Heart left ventricle (tissue), 16 donors: ENCODE data around the gene CDON. TPM values are rescaled to one million over a fixed set of nuclear protein-coding genes. Genes with fewer than 3 reads are reported as not detected.
A peak's percentile ranks its signal among the peaks of the same experiment; 100 is the strongest.

Experiments used
- ATAC-seq, 4 donors: fragments of 200-7000 bp; cut with Tn5 transposase; one replicate each; pipeline ENCODE4 v1.9.1; 2020 to 2022; ENCODE audit warnings: moderate library complexity in 4 of 4, mild to moderate bottlenecking in 3 of 4, moderate number of reproducible peaks in 1 of 4
- DNase-seq, 5 donors: peaks; one replicate each; pipeline ENCODE4 v3.0.0-alpha.2; 2020
- H3K27ac ChIP-seq, 12 donors: fragments of 200-600 bp; sonication (generic) in 4 of 12; one replicate each; pipeline versions ENCODE4 v1.5.0 to v1.8.0; 2016 to 2022; ENCODE audit warnings: mild to moderate bottlenecking in 2 of 12
- H3K27me3 ChIP-seq, 9 donors: fragments of 200-600 bp; sonication (generic) in 2 of 9; one replicate each; pipeline versions ENCODE4 v1.5.1 to v1.8.0; 2016 to 2022; ENCODE audit warnings: mild to moderate bottlenecking in 3 of 9
- H3K36me3 ChIP-seq, 9 donors: fragments of 200-600 bp; sonication (generic) in 2 of 9; one replicate each; pipeline versions ENCODE4 v1.5.0 to v1.8.0; 2018 to 2022; ENCODE audit warnings: mild to moderate bottlenecking in 2 of 9
- H3K4me1 ChIP-seq, 12 donors: fragments of 200-600 bp; sonication (generic) in 4 of 12; one replicate each; pipeline versions ENCODE4 v1.5.0 to v1.8.0; 2016 to 2022; ENCODE audit warnings: mild to moderate bottlenecking in 3 of 12
- H3K4me3 ChIP-seq, 12 donors: fragments of 200-600 bp; sonication (generic) in 4 of 12; one replicate each; pipeline versions ENCODE4 v1.5.0 to v1.8.0; 2017 to 2022; ENCODE audit warnings: mild to moderate bottlenecking in 9 of 12, moderate library complexity in 4 of 12
- H3K9me3 ChIP-seq, 12 donors: fragments of 200-600 bp; sonication (generic) in 4 of 12; one replicate each; pipeline versions ENCODE4 v1.5.0 to v1.8.0; 2016 to 2022; ENCODE audit warnings: mild to moderate bottlenecking in 1 of 12
- CTCF ChIP-seq, 12 donors: fragments of 200-600 bp; sonication (generic) in 4 of 12; IDR thresholded peaks; one replicate each; pipeline versions ENCODE4 v1.5.0 to v1.8.0; 2018 to 2022; ENCODE audit warnings: antibody characterized with exemption in 12 of 12, mild to moderate bottlenecking in 5 of 12
- POLR2A ChIP-seq, 2 donors: fragments of 450-650 bp; IDR thresholded peaks; one replicate each; pipeline ENCODE4 v1.6.1; 2017; ENCODE audit warnings: antibody characterized with exemption in 2 of 2, mild to moderate bottlenecking in 2 of 2, moderate library complexity in 2 of 2
- WGBS, 4 donors: extraction: QIAGEN DNeasy Blood & Tissue Kit in 2 of 4; methylation state at CpG; one replicate each; pipeline versions ENCODE4 v1.1.5 to v1.1.7; 2013 to 2018; 5-methylcytosine and 5-hydroxymethylcytosine counted together
- intact Hi-C, 10 donors: fragments of 100-400 bp; cut with DNase I; formaldehyde crosslinking; loops; one replicate each; pipeline versions ENCODE4 v1.11.1 to v1.14.2; 2022
- polyA plus RNA-seq, 2 donors: library from polyadenylated mRNA; stranded (reverse); fragments of 200-250 nt; gene quantifications; one replicate each; pipeline ENCODE4 v1.2.3, GENCODE V29; 2013
- total RNA-seq, 9 donors: library from RNA; depleted of rRNA in 2 of 9; stranded (reverse); fragments of >200 nt in 2 of 9; fragmentation: NEBNext Ultra II Directional in 3 of 9; extraction: Animal tissue kit (Norgen Biotek cat#: 25700) in 3 of 9; gene quantifications; one replicate each; pipeline versions ENCODE4 v1.1.0 to v1.2.4, GENCODE V29; 2016 to 2023
- donor health status: ischemic (EF 13 %, LVEDD 7.1; RV severe dilation, severe dysfunction).
- donor health status: healthy with polysubstance abuse.
- donor health status: DM: no; HTN: yes; CAD: no.
- donor health status: DM: no; HTN: no; CAD: no.
- donor health status: ischemic (EF 25% LVEDD 6.9; RV normal size, moderate dysfunction).
- donor health status: ischemic (EF 25% LVEDD 5.7; RV mildly dilated, moderate dysfunction).
- donor health status: healthy.
- donor health status: DM: yes; HTN: yes; CAD: no.
- donor health status: ischemic (EF 35%, LVEDD 5.7; RV mildly dilated, moderate dysfunction).
- donor health status: nonischemic (EF 11% LVEDD 7.7; RV severe dilation, severe dysfunction).
- donor health status: DM: yes; HTN: yes; CAD: no.
- donor health status: PGD.
- donor health status: ischemic (EF 29% LVEDD 5.4; RV normal size, mild dysfunction).
- donor health status: nonischemic (EF 23%, LVEDD 6.1; RV moderate dilation, normal function).

The CDON gene
- total and polyA plus RNA-seq, 11 donors, result 1.2 to 51.5 (median 7.3) TPM

DNA sequence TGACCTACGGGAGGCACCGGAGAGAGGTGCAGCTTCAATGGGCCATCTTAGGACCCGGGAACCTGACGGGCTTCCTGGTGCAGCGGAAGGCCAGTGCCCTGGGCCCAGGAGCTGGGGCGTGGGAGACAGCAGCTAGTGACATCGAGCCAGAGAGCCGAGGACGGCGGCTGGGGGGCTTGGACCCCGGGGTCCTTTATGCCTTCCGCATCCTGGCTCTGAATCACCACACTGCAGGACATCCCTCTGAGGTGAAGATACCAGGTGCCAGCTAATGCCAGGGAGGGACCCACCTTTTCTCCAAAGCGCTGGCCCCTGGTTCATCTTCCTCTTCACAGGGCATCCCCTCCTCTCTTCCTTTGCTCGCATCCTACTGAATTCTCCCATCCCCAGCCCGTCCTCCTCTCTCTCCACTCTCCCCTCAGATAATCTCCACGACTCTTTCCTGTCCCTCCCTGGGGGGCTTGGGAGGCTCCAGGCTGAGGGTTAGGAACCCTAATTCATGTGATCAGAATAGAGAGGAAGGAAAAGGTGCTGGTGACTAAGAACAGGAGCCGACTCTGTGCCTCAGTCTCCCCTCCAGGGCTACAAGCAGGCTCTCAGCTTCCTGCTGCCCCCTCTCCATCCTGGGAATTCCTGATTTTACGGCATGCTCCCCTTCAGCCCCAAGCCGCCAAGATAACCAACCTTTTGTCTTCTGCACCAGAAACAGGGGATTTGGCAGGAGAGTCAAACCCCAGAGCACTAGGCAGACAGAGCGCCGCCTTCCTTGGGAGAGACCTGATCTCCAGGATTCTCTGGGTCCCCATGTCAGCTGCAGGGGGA is 108.3 kb downstream of the CDON start:
- no peak for DNase-seq
- WGBS, 4 donors, result 90 to 94% (median 93%) methylated on average over 18 to 21 of the region's 21 CpGs
- no peaks in the 10 kb centered on the region for H3K9me3 ChIP-seq
- H3K4me3 ChIP-seq, result no peak overlapping the region
- ATAC-seq, result no peak
- TF ChIP-seq POLR2A (IDR thresholded peaks at IDR 0.05) (no peak), CTCF (IDR thresholded peaks at IDR 0.05) (no peak)
- intact Hi-C loops, result loop anchor here in 1 of 10 donors (10.0 kb wide), 1 partner anchor 110 kb away; the partner anchor contains the start of gene CDON
- peaks cover 0 to 2% (median 0%) of the 10 kb centered on the region in 9 donors for H3K36me3 ChIP-seq
- peaks cover 3 to 31% (median 16%) of the 10 kb centered on the region in 12 donors for H3K4me1 ChIP-seq
- H3K27me3 ChIP-seq, result no peaks in the 10 kb centered on the region
- no peak overlapping the region for H3K27ac ChIP-seq

DNA sequence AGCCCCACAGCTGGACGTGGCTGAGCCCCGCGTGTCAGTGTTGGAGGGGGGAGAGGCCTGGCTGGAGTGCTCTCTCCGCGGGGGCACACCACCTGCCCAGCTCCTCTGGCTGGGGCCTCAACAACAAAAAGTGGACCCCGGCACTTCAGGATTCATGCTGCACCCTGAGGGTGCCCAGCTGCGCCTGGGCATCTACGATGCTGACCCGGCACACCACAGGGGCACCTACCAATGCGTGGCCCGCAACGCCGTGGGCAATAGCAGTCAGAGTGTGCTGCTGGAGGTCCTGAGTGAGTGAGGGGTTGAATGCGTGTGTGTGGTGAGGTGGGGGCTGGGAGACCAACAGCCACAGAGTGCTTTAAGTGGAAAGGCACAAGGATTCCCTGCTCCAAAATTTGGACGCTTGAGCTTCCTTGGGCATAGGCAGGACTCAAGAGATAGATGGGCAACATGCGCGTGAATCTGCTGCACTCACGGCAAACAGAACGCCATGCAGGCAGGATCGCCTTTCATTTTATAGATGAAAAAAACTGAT is 109.2 kb downstream of the CDON start:
- TF ChIP-seq CTCF (IDR thresholded peaks at IDR 0.05), result no peak
- WGBS, 4 donors, result 86 to 89% (median 87%) methylated on average over 18 to 20 of the region's 20 CpGs

GRCh38 chr11:125952973-125953372 is 109.7 kb downstream of the CDON start:
- Histone ChIP-seq H3K27ac (peak overlapping the region in 1 of 12 donors; percentile 62), H3K9me3 (no peaks in the 10 kb centered on the region), H3K4me1 (peaks cover 3 to 31% (median 16%) of the 10 kb centered on the region in 12 donors), H3K27me3 (no peaks in the 10 kb centered on the region), H3K36me3 (no peaks in the 10 kb centered on the region), H3K4me3 (no peak overlapping the region)
- DNase-seq, result peak in 1 of 5 donors; percentile 58
- intact Hi-C loops, result loop anchor here in 1 of 10 donors (10.0 kb wide), 1 partner anchor 112 kb away; the partner anchor contains the start of gene CDON
- TF ChIP-seq POLR2A (IDR thresholded peaks at IDR 0.05), result no peak
- TF ChIP-seq CTCF (IDR thresholded peaks at IDR 0.05), result no peak
- WGBS, 4 donors, result 45 to 53% (median 50%) methylated on average over 7 of the region's 7 CpGs
- peak; percentile 27 to 45 (median 36) for ATAC-seq

More for the DNA sequence above, 109.2 kb downstream of the CDON start:
- Histone ChIP-seq H3K4me1 (peaks cover 3 to 31% (median 16%) of the 10 kb centered on the region in 12 donors), H3K36me3 (no peaks in the 10 kb centered on the region), H3K9me3 (no peaks in the 10 kb centered on the region), H3K4me3 (no peak overlapping the region), H3K27me3 (no peaks in the 10 kb centered on the region), H3K27ac (peak overlapping the region in 1 of 12 donors; percentile 62)
- DNase-seq (no peak), ATAC-seq (no peak)
- intact Hi-C loops, result loop anchor here in 1 of 10 donors (10.0 kb wide), 1 partner anchor 111 kb away; the partner anchor contains the start of gene CDON

- 65 to 91% (median 82%) methylated on average over 2 of the region's 2 CpGs for WGBS, 4 donors
- H3K9me3 ChIP-seq, result no peaks in the 10 kb centered on the region
- no peak for DNase-seq
- H3K4me1 ChIP-seq, result peaks cover 3 to 31% (median 16%) of the 10 kb centered on the region in 12 donors
- no peaks in the 10 kb centered on the region for H3K36me3 ChIP-seq
- no peak overlapping the region for H3K27ac ChIP-seq
- no peaks in the 10 kb centered on the region for H3K27me3 ChIP-seq
- intact Hi-C loops, result loop anchor here in 1 of 10 donors (10.0 kb wide), 1 partner anchor 112 kb away; the partner anchor contains the start of gene CDON
- TF ChIP-seq CTCF (IDR thresholded peaks at IDR 0.05) (no peak), POLR2A (IDR thresholded peaks at IDR 0.05) (no peak)
- no peak overlapping the region for H3K4me3 ChIP-seq
- ATAC-seq, result no peak
Observed at GRCh38 chr11:125952559-125952958, 110.1 kb downstream of the CDON start.
